Neural cell (in vitro differentiated cells): Measurements from ENCODE around the gene NRCAM. TPM values are rescaled to one million over a fixed set of nuclear protein-coding genes. Genes with fewer than 3 reads are reported as not detected.

ENCODE experiments used
- H2AFZ ChIP-seq: fragments of 200-600, 300-800 bp; sonication (generic), shearing (Covaris generic); 2 replicates; pipeline ENCODE4 v1.6.0; 2014; ENCODE audit warnings: low read depth, mild to moderate bottlenecking, antibody characterized with exemption, low read length, moderate library complexity
- H3F3A ChIP-seq: fragments of 200-600 bp; shearing (Covaris generic); 2 replicates; pipeline ENCODE4 v1.6.1; 2016; ENCODE audit warnings: mild to moderate bottlenecking, moderate library complexity, mixed read lengths, antibody characterized with exemption, low read length; ENCODE audit not compliant: insufficient read depth, poor library complexity, severe bottlenecking
- H3K27ac ChIP-seq: fragments of 200-600, 300-800 bp; sonication (generic), shearing (Covaris generic); 2 replicates; pipeline ENCODE4 v1.5.1; 2014; ENCODE audit warnings: mild to moderate bottlenecking, low read length, moderate library complexity
- H3K27me3 ChIP-seq: fragments of 300-800, 200-600 bp; sonication (generic), shearing (Covaris generic); 2 replicates; pipeline ENCODE4 v1.6.0; 2014; ENCODE audit warnings: mild to moderate bottlenecking, low read depth, low read length, moderate library complexity; ENCODE audit not compliant: insufficient read depth
- H3K36me3 ChIP-seq: fragments of 300-800, 200-600 bp; sonication (generic), shearing (Covaris generic); 2 replicates; pipeline ENCODE4 v1.5.1; 2014; ENCODE audit warnings: mild to moderate bottlenecking, antibody characterized with exemption, low read length, moderate library complexity; ENCODE audit not compliant: insufficient read depth
- H3K4me2 ChIP-seq: fragments of 300-800, 200-600 bp; sonication (generic), shearing (Covaris generic); 2 replicates; pipeline ENCODE4 v1.6.0; 2014; ENCODE audit warnings: mild to moderate bottlenecking, low read length
- H3K4me3 ChIP-seq: fragments of 300-800, 200-600 bp; sonication (generic), shearing (Covaris generic); 2 replicates; pipeline ENCODE4 v1.5.1; 2014; ENCODE audit warnings: mild to moderate bottlenecking, low read length, moderate library complexity
- H3K79me2 ChIP-seq: fragments of 200-600 bp; shearing (Covaris generic); replicated peaks from 2 replicates; pipeline ENCODE4 v1.6.0; 2014; ENCODE audit warnings: mild to moderate bottlenecking, low read length, moderate library complexity; ENCODE audit not compliant: insufficient read depth
- H3K9ac ChIP-seq: fragments of 300-800, 200-600 bp; sonication (generic), shearing (Covaris generic); 2 replicates; pipeline ENCODE4 v1.6.1; 2016; ENCODE audit warnings: mild to moderate bottlenecking, low read length, mixed read lengths
- H3K9me2 ChIP-seq: fragments of 200-600 bp; shearing (Covaris generic); 2 replicates; pipeline ENCODE4 v1.6.1; 2016; ENCODE audit warnings: mild to moderate bottlenecking, low read length, mixed read lengths; ENCODE audit not compliant: insufficient read depth
- H3K9me3 ChIP-seq: fragments of 200-600, 300-800 bp; sonication (generic), shearing (Covaris generic); 2 replicates; pipeline ENCODE4 v1.6.1; 2016; ENCODE audit warnings: mild to moderate bottlenecking, mixed run types, low read length, moderate library complexity, mixed read lengths
- H4K20me1 ChIP-seq: fragments of 200-600 bp; shearing (Covaris generic); 2 replicates; pipeline ENCODE4 v1.6.1; 2016; ENCODE audit warnings: mild to moderate bottlenecking, mixed run types; ENCODE audit not compliant: insufficient read depth
- EP300 ChIP-seq: fragments of 450-650 bp; conservative IDR thresholded peaks from 2 replicates; pipeline ENCODE4 v1.6.1; 2014; ENCODE audit warnings: antibody characterized with exemption, mild to moderate bottlenecking, moderate library complexity; ENCODE audit not compliant: poor library complexity, severe bottlenecking
- EZH2 ChIP-seq: fragments of 200-600, 300-800 bp; shearing (Covaris generic), sonication (generic); IDR thresholded peaks from 2 replicates; pipeline ENCODE4 v1.6.1; 2014; ENCODE audit warnings: antibody characterized with exemption, low read length, borderline replicate concordance, mild to moderate bottlenecking; ENCODE audit not compliant: insufficient read depth, poor library complexity, severe bottlenecking
- MXI1 ChIP-seq: fragments of 450-650 bp; conservative IDR thresholded peaks from 2 replicates; pipeline ENCODE4 v1.6.1; 2014; ENCODE audit warnings: antibody characterized with exemption, mild to moderate bottlenecking; ENCODE audit not compliant: poor library complexity, severe bottlenecking
- POLR2AphosphoS5 ChIP-seq: IDR thresholded peaks from 2 replicates; pipeline ENCODE4 v1.6.1; 2012
- RAD21 ChIP-seq: fragments of 450-650 bp; conservative IDR thresholded peaks from 2 replicates; pipeline ENCODE4 v1.6.1; 2014; ENCODE audit warnings: antibody characterized with exemption, mild to moderate bottlenecking, moderate library complexity
- SMC3 ChIP-seq: fragments of 450-650 bp; conservative IDR thresholded peaks from 2 replicates; pipeline ENCODE4 v1.6.1; 2014; ENCODE audit warnings: antibody characterized with exemption, mild to moderate bottlenecking, moderate library complexity; ENCODE audit not compliant: poor library complexity
- TAF1 ChIP-seq: IDR thresholded peaks from 2 replicates; pipeline ENCODE4 v1.6.1; 2012; ENCODE audit warnings: low read depth
- polyA plus RNA-seq: library from polyadenylated mRNA; depleted of rRNA; stranded (reverse); fragments of >200 nt; gene quantifications from 2 replicates; pipeline ENCODE4 v1.2.3, GENCODE V29; 2014
- TF ChIP-seq, protein P1 (sequence below): fragments of 450-650 bp; IDR thresholded peaks from 2 replicates; pipeline ENCODE4 v1.5.1; 2014; ENCODE audit warnings: antibody characterized with exemption, mild to moderate bottlenecking, moderate library complexity; ENCODE audit not compliant: poor library complexity, severe bottlenecking
- TF ChIP-seq, protein P2 (sequence below): IDR thresholded peaks from 2 replicates; pipeline ENCODE4 v1.6.1; 2012; ENCODE audit warnings: borderline replicate concordance

Gene NRCAM
- polyA plus RNA-seq, 1 donor from 2014 or later = 90.9 TPM

DNA sequence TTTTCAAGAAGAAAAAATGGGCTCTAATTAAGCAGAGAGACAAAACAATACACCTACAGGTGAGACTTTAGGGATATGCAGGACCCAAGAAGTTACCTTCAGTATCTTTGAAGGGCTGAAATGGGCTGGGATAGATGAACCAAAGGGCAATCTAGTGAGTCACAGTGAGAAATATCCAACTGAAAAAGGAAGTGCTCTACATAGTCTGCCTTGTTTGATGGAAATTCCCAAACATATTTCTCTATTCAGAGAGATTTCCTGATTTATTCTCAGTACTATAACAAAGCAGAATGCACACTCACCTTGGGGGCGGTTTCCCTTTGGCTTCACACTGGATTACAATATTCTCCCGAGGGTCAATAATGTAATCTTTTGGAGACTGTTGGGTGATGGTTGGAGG is 222.0 kb downstream of the NRCAM start:
- H3K4me3 ChIP-seq = no peak overlapping the region
- no peak overlapping the region for H3K4me2 ChIP-seq
- H2AFZ ChIP-seq = no peak overlapping the region
- H3K27ac ChIP-seq = no peak overlapping the region
- H3K79me2 ChIP-seq = no peaks in the 10 kb centered on the region
- no peaks in the 10 kb centered on the region for H3K36me3 ChIP-seq
- no peak for TF ChIP-seq MXI1
- TF ChIP-seq EZH2 = no peak
- TF ChIP-seq, protein P1, sequence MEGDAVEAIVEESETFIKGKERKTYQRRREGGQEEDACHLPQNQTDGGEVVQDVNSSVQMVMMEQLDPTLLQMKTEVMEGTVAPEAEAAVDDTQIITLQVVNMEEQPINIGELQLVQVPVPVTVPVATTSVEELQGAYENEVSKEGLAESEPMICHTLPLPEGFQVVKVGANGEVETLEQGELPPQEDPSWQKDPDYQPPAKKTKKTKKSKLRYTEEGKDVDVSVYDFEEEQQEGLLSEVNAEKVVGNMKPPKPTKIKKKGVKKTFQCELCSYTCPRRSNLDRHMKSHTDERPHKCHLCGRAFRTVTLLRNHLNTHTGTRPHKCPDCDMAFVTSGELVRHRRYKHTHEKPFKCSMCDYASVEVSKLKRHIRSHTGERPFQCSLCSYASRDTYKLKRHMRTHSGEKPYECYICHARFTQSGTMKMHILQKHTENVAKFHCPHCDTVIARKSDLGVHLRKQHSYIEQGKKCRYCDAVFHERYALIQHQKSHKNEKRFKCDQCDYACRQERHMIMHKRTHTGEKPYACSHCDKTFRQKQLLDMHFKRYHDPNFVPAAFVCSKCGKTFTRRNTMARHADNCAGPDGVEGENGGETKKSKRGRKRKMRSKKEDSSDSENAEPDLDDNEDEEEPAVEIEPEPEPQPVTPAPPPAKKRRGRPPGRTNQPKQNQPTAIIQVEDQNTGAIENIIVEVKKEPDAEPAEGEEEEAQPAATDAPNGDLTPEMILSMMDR = no peak
- no peak for TF ChIP-seq TAF1
- no peak for TF ChIP-seq POLR2AphosphoS5
- TF ChIP-seq, protein P2, sequence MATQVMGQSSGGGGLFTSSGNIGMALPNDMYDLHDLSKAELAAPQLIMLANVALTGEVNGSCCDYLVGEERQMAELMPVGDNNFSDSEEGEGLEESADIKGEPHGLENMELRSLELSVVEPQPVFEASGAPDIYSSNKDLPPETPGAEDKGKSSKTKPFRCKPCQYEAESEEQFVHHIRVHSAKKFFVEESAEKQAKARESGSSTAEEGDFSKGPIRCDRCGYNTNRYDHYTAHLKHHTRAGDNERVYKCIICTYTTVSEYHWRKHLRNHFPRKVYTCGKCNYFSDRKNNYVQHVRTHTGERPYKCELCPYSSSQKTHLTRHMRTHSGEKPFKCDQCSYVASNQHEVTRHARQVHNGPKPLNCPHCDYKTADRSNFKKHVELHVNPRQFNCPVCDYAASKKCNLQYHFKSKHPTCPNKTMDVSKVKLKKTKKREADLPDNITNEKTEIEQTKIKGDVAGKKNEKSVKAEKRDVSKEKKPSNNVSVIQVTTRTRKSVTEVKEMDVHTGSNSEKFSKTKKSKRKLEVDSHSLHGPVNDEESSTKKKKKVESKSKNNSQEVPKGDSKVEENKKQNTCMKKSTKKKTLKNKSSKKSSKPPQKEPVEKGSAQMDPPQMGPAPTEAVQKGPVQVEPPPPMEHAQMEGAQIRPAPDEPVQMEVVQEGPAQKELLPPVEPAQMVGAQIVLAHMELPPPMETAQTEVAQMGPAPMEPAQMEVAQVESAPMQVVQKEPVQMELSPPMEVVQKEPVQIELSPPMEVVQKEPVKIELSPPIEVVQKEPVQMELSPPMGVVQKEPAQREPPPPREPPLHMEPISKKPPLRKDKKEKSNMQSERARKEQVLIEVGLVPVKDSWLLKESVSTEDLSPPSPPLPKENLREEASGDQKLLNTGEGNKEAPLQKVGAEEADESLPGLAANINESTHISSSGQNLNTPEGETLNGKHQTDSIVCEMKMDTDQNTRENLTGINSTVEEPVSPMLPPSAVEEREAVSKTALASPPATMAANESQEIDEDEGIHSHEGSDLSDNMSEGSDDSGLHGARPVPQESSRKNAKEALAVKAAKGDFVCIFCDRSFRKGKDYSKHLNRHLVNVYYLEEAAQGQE = no peak
- H3K9me2 ChIP-seq = no peaks in the 10 kb centered on the region
- H3K9me3 ChIP-seq = no peaks in the 10 kb centered on the region
- H3K9ac ChIP-seq = no peak overlapping the region
- no peaks in the 10 kb centered on the region for H3F3A ChIP-seq
- no peaks in the 10 kb centered on the region for H4K20me1 ChIP-seq
- H3K27me3 ChIP-seq = no peaks in the 10 kb centered on the region

DNA sequence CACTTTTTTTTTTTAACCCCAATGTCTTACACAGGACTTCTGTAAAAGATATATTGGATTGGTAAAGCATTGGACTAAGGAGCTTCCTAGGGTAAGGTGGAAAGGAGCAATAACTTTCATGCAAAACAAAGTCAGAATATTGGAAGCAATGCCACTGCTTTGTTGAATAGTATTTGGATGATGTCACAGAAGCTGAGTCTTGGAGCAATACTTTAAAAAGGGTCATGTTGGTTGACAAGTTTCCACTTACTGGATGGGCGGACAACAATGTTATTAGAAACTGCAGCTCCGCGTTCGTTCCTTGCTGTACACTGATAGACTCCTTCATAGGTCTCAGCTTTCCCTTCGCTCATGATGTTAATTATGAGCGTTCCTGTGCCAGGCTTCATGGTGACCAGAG is 224.2 kb downstream of the NRCAM start:
- Histone ChIP-seq H3K9me2 (no peaks in the 10 kb centered on the region), H3K36me3 (no peaks in the 10 kb centered on the region), H4K20me1 (no peaks in the 10 kb centered on the region), H3K4me3 (no peak overlapping the region), H3F3A (no peaks in the 10 kb centered on the region), H3K27me3 (no peaks in the 10 kb centered on the region), H3K27ac (no peak overlapping the region), H3K4me2 (no peak overlapping the region), H3K9me3 (no peaks in the 10 kb centered on the region), H2AFZ (no peak overlapping the region), H3K9ac (no peak overlapping the region), H3K79me2 (no peaks in the 10 kb centered on the region)
- TF ChIP-seq SMC3 (no peak), MXI1 (no peak), POLR2AphosphoS5 (no peak), RAD21 (no peak), TAF1 (no peak), EZH2 (no peak), EP300 (no peak)
- TF ChIP-seq, protein P1 = no peak
- TF ChIP-seq, protein P2 = no peak
